OCI-LY1 (cell line): ENCODE measurements around the gene GNB5.

Experiments
- H2AFZ ChIP-seq: fragments of 200-600 bp; sonication (generic), shearing (Covaris generic); 2 replicates; pipeline ENCODE4 v1.6.0; 2014; ENCODE audit warnings: antibody characterized with exemption, mild to moderate bottlenecking, low read length
- H3F3A ChIP-seq: fragments of 200-600 bp; sonication (generic), shearing (Covaris generic); 2 replicates; pipeline ENCODE4 v1.6.0; 2014; ENCODE audit warnings: mild to moderate bottlenecking, antibody characterized with exemption, low read length, moderate library complexity; ENCODE audit not compliant: insufficient read depth
- H3K27ac ChIP-seq: fragments of 200-600 bp; sonication (generic); 2 replicates; pipeline ENCODE4 v1.5.1; 2014; ENCODE audit warnings: low read length, mixed run types, mild to moderate bottlenecking, low read depth; ENCODE audit not compliant: poor library complexity, severe bottlenecking
- H3K27me3 ChIP-seq: fragments of 200-600 bp; sonication (generic); 2 replicates; pipeline ENCODE4 v1.6.0; 2014; ENCODE audit warnings: antibody characterized with exemption, mild to moderate bottlenecking, low read length, moderate library complexity; ENCODE audit not compliant: insufficient read depth
- H3K36me3 ChIP-seq: fragments of 200-600 bp; sonication (generic); 2 replicates; pipeline ENCODE4 v1.6.1; 2014; ENCODE audit warnings: mild to moderate bottlenecking, antibody characterized with exemption, low read length, moderate library complexity, mixed read lengths; ENCODE audit not compliant: insufficient read depth
- H3K4me1 ChIP-seq: fragments of 200-600 bp; sonication (generic); 2 replicates; pipeline ENCODE4 v1.5.1; 2014; ENCODE audit warnings: mild to moderate bottlenecking, low read length, moderate library complexity; ENCODE audit not compliant: insufficient read depth, severe bottlenecking
- H3K4me2 ChIP-seq: fragments of 200-600 bp; sonication (generic), shearing (Covaris generic); 2 replicates; pipeline ENCODE4 v1.6.1; 2014; ENCODE audit warnings: low read length
- H3K4me3 ChIP-seq: fragments of 200-600 bp; sonication (generic); 2 replicates; pipeline ENCODE4 v1.5.1; 2014; ENCODE audit warnings: low read length, low read depth, mild to moderate bottlenecking, mixed read lengths; ENCODE audit not compliant: poor library complexity, severe bottlenecking
- H3K79me2 ChIP-seq: fragments of 200-600 bp; shearing (Covaris generic); 2 replicates; pipeline ENCODE4 v1.6.1; 2016; ENCODE audit warnings: mixed run types, low read length, mixed read lengths; ENCODE audit not compliant: insufficient read depth
- H3K9ac ChIP-seq: fragments of 200-600 bp; sonication (generic), shearing (Covaris generic); 2 replicates; pipeline ENCODE4 v1.6.1; 2014; ENCODE audit warnings: mild to moderate bottlenecking, low read length, mixed read lengths
- H3K9me2 ChIP-seq: fragments of 200-600 bp; sonication (generic), shearing (Covaris generic); 2 replicates; pipeline ENCODE4 v1.6.1; 2014; ENCODE audit warnings: low read depth, mild to moderate bottlenecking, low read length, mixed read lengths
- H3K9me3 ChIP-seq: fragments of 200-600 bp; shearing (Covaris generic); 2 replicates; pipeline ENCODE4 v1.6.1; 2014; ENCODE audit warnings: low read length, mixed read lengths
- H4K20me1 ChIP-seq: fragments of 200-600 bp; sonication (generic), shearing (Covaris generic); 2 replicates; pipeline ENCODE4 v1.6.0; 2016; ENCODE audit warnings: mild to moderate bottlenecking, low read length; ENCODE audit not compliant: insufficient read depth
- CTCF ChIP-seq: fragments of 200-600 bp; sonication (generic), shearing (Covaris generic); IDR thresholded peaks from 2 replicates; pipeline ENCODE4 v1.5.1; 2017; ENCODE audit warnings: mild to moderate bottlenecking, antibody characterized with exemption, low read length, moderate library complexity, mixed read lengths
- EZH2 ChIP-seq: fragments of 200-600 bp; sonication (generic), shearing (Covaris generic); IDR thresholded peaks from 2 replicates; pipeline ENCODE4 v1.8.0; 2017; ENCODE audit warnings: borderline replicate concordance, mixed run types, mild to moderate bottlenecking, antibody characterized with exemption, low read length, moderate library complexity, mixed read lengths

Gene GNB5

GRCh38 chr15:52214553-52214952 lies 23.4 kb upstream of the GNB5 start:
- Histone ChIP-seq H3K4me1 (peaks cover 30% of the 10 kb centered on the region), H3K27me3 (no peaks in the 10 kb centered on the region), H3K79me2 (no peaks in the 10 kb centered on the region), H3K27ac (no peak overlapping the region), H3K9me3 (no peaks in the 10 kb centered on the region), H3K36me3 (no peaks in the 10 kb centered on the region), H3K4me2 (no peak overlapping the region), H3F3A (no peaks in the 10 kb centered on the region), H3K4me3 (no peak overlapping the region), H4K20me1 (no peaks in the 10 kb centered on the region), H3K9me2 (no peaks in the 10 kb centered on the region), H2AFZ (no peak overlapping the region), H3K9ac (no peak overlapping the region)
- TF ChIP-seq CTCF (no peak), EZH2 (no peak)

- H3K79me2 ChIP-seq = no peaks in the 10 kb centered on the region
- no peaks in the 10 kb centered on the region for H3K9me2 ChIP-seq
- peaks cover 17% of the 10 kb centered on the region for H3K4me1 ChIP-seq
- no peak overlapping the region for H3K4me2 ChIP-seq
- no peak overlapping the region for H2AFZ ChIP-seq
- no peaks in the 10 kb centered on the region for H3K36me3 ChIP-seq
- no peak overlapping the region for H3K27ac ChIP-seq
- no peak overlapping the region for H3K9ac ChIP-seq
- TF ChIP-seq EZH2 (no peak), CTCF (no peak)
- H3K9me3 ChIP-seq = no peaks in the 10 kb centered on the region
- no peaks in the 10 kb centered on the region for H3K27me3 ChIP-seq
- H3K4me3 ChIP-seq = no peak overlapping the region
- H3F3A ChIP-seq = no peaks in the 10 kb centered on the region
- H4K20me1 ChIP-seq = no peaks in the 10 kb centered on the region
Observed at GRCh38 chr15:52213206-52213605, 22.0 kb upstream of the GNB5 start.

GRCh38 chr15:52208306-52208946 lies 17.2 kb upstream of the GNB5 start:
- no peak overlapping the region for H3K4me2 ChIP-seq
- H3K9me2 ChIP-seq = no peaks in the 10 kb centered on the region
- no peaks in the 10 kb centered on the region for H3K79me2 ChIP-seq
- no peaks in the 10 kb centered on the region for H3K27me3 ChIP-seq
- H3K4me3 ChIP-seq = no peak overlapping the region
- H3K9ac ChIP-seq = no peak overlapping the region
- H3K4me1 ChIP-seq = peaks cover 4% of the 10 kb centered on the region
- TF ChIP-seq CTCF = peak; percentile 97
- no peak for TF ChIP-seq EZH2
- H2AFZ ChIP-seq = no peak overlapping the region
- no peaks in the 10 kb centered on the region for H3K9me3 ChIP-seq
- H4K20me1 ChIP-seq = no peaks in the 10 kb centered on the region
- H3F3A ChIP-seq = no peaks in the 10 kb centered on the region
- no peaks in the 10 kb centered on the region for H3K36me3 ChIP-seq
- H3K27ac ChIP-seq = peak overlapping the region; percentile 20
